Thyroid gland (tissue), 4 donors: ENCODE results near the gene WNK2.

Source experiments
- CTCF ChIP-seq, 6 experiments: fragments of 200-600 bp in 3 of 6; fragments of 450-650 bp in 3 of 6; sonication (generic) in 3 of 6; IDR thresholded peaks; one replicate each; pipeline ENCODE4 v1.5.1; 2016 to 2019; ENCODE audit warnings: antibody characterized with exemption in 6 of 6, mild to moderate bottlenecking in 2 of 6, inconsistent platforms in 1 of 6, moderate library complexity in 1 of 6
- POLR2A ChIP-seq, 2 donors: fragments of 450-650 bp; IDR thresholded peaks; one replicate each; pipeline ENCODE4 v1.6.1; 2017; ENCODE audit warnings: antibody characterized with exemption in 2 of 2, mild to moderate bottlenecking in 2 of 2, moderate library complexity in 1 of 2

- TF ChIP-seq CTCF (IDR thresholded peaks at IDR 0.05) (no peak), POLR2A (IDR thresholded peaks at IDR 0.05) (no peak)
These were observed 6.2 kb downstream of the WNK2 start for GRCh38 chr9:93190133-93190525.
